Measurements from ENCODE around the gene MMGT1.

GRCh38 chrX:136021160-136021559, 47.4 kb upstream of the MMGT1 start:
- TF ChIP-seq CTCF (conservative IDR thresholded peaks at IDR 0.05) (no peak), ZFX (IDR thresholded peaks at IDR 0.05) (no peak)

Data from C4-2B (cell line).